ENCODE data around the gene INTS3.

INTS3 gene

DNA sequence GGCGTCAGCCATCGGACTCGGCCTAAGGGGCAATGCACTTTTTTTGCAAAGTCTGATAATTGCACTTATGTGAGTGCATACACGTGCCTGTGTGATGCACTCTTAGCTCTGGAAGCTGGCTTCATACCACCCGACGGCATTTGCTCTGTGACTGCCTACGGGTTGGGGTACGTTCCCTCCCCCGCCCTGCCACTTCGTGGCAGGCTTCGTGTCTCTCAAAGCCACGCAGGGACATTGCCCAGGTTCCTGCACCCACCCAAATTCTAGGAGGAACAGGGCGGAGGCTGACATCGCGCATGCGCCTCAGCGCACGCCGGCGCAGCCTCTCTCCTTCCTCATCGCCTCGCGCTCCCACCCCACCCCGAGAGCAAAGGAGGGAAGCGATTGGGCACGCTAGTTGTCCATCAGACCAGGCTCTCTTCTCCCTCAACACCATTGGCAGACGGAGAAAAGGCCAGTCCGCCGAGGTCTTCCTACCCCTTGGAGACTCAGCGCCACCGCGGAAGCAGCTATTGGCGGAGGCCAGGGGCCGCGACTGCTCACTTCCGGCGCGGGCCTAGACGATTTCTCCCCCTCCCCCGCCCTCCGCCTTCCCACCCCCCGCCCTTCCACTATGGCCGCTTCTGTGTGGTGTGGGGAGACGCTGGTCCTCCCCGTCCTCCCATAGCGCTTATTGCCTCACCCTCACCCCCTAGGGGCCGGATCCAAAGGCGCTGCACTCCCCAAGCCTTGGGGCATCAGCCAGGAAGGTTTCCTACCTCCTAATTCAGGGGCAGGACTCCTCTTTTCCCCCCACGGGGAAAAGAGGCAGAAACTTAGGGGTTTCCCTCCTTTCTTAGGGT, at the start of gene INTS3:
Gene INTS3, plus strand, starts transcription at position 588 of the 842 bp plus-strand sequence. CDS start 585 bp downstream, outside the sequence.
- DNase-seq = peak; percentile 98

GRCh38 chr1:153678519-153679336, 49.1 kb upstream of the INTS3 start, which contains the start of gene NPR1:
NPR1 (plus strand) TSS chr1:153678688; CDS start chr1:153679109, 421 bp downstream.
- DNase-seq = no peak

DNA sequence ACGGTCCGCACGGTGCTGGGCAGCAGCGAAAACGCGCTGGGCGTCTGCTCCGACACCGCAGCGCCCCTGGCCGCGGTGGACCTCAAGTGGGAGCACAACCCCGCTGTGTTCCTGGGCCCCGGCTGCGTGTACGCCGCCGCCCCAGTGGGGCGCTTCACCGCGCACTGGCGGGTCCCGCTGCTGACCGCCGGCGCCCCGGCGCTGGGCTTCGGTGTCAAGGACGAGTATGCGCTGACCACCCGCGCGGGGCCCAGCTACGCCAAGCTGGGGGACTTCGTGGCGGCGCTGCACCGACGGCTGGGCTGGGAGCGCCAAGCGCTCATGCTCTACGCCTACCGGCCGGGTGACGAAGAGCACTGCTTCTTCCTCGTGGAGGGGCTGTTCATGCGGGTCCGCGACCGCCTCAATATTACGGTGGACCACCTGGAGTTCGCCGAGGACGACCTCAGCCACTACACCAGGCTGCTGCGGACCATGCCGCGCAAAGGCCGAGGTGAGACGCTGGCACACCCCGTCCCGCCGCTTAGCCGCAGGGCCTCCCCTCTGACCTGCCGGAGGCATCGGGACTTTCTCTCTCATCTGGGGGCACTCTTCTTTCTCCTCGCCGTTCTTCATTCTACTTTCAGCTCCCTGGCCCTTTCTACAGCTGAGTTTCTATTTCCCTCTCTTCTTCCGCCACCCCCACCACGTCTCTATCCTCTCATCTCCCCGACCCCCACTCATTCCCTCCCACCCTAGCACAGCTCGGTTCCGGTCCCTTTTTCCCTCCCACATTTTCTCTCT, 48.3 kb upstream of the INTS3 start:
- no peak for DNase-seq

DNA sequence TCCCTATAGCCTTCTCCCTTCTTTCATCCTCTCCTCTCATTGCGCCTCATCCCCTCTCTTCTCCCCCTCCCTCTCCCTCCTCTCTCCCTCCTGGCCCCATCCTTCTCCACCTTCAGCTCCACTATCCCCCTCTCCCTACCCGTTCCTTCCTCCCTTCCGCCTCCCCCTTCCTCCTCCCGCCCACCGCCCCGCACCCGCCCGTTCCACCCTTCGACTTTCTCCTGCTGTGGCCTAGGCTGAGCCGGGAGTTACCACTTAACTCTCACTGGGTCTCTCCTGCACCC, 47.8 kb upstream of the INTS3 start:
- DNase-seq = no peak

DNA sequence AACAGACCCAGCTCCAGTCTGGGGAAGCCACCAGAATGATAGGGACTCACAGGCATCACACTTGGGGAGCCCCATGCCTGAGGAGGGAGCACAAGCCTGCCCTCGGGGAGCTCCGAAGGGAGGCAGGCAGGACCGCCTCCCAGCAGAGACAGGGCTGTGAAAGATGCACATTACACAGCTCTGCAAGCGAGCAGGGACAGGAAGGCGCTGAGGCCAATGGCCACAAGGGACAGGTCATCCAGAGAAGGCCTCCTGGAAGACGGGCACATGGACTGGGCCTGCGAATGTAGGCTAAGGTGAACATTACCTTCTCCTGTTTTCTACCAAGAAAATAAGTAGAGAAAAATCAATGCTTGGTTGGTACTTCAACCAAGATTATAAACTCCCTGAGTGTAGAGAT, 45.1 kb upstream of the INTS3 start:
- DNase-seq = no peak

DNA sequence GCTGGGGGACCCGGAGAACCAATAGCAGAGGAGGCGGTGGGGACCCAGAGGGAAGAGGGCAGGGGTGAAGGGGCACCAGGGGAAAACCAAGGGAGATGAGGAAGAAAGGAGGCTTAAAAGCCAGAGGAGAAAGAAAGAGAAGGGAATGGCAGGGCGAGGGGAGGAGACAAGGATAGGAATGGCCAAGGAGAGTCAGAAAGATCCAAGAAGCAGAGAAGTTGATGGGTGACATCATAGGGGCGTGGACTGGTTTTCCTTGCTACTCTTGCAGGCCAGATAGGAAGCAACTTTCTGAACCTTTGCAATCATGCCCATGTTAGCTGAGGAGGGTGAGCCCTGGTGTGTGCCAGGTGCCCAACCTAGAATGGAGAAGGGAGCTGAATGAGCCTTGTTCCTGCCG, 44.0 kb upstream of the INTS3 start:
- DNase-seq = no peak

GRCh38 chr1:153684892-153685291, 43.0 kb upstream of the INTS3 start:
- no peak for DNase-seq

- no peak for DNase-seq
These were observed 42.1 kb upstream of the INTS3 start for GRCh38 chr1:153685544-153686340.

GRCh38 chr1:153687346-153688125, 40.3 kb upstream of the INTS3 start:
- no peak for DNase-seq

- DNase-seq = no peak
These were observed 39.6 kb upstream of the INTS3 start for GRCh38 chr1:153688276-153688675.

DNA sequence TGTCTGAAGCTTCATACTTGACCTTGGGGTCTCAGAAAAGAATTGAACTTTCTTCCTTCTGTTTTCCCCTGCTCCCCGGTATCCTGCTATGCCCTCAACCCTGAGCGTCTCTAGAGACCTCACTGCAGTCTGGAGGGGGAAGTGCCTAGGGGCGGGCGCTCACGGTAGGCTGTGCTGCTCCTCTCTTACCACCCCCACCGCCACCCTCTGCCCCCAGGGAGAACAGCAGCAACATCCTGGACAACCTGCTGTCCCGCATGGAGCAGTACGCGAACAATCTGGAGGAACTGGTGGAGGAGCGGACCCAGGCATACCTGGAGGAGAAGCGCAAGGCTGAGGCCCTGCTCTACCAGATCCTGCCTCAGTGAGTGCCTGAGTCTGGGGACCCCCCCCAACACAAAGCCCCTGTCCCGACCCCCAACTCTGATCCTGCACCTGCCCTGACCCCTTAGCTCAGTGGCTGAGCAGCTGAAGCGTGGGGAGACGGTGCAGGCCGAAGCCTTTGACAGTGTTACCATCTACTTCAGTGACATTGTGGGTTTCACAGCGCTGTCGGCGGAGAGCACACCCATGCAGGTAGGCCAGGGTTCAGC, 39.0 kb upstream of the INTS3 start:
- no peak for DNase-seq

- no peak for DNase-seq
These were observed 34.4 kb upstream of the INTS3 start for GRCh38 chr1:153693466-153693865.

DNA sequence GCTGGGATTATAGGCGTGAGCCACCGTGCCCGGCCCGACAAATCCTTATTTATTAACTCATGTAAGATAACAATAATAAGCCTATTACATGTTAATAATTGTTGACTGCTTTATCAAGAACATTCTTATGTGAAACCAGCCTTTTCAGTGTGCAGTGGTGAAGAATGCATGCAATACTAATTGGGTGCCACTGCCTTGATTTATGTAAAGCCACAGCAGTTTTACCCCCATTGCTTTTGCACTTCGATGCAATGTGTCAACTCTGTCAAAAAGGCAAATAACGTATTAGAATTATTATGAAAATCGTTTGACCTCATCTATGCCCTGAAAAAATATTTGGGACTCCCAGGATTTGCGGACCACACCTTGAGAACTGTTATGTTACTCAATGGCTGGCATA, 31.1 kb upstream of the INTS3 start:
- no peak for DNase-seq

GRCh38 chr1:153697191-153698019, 30.4 kb upstream of the INTS3 start:
- DNase-seq = no peak

DNA sequence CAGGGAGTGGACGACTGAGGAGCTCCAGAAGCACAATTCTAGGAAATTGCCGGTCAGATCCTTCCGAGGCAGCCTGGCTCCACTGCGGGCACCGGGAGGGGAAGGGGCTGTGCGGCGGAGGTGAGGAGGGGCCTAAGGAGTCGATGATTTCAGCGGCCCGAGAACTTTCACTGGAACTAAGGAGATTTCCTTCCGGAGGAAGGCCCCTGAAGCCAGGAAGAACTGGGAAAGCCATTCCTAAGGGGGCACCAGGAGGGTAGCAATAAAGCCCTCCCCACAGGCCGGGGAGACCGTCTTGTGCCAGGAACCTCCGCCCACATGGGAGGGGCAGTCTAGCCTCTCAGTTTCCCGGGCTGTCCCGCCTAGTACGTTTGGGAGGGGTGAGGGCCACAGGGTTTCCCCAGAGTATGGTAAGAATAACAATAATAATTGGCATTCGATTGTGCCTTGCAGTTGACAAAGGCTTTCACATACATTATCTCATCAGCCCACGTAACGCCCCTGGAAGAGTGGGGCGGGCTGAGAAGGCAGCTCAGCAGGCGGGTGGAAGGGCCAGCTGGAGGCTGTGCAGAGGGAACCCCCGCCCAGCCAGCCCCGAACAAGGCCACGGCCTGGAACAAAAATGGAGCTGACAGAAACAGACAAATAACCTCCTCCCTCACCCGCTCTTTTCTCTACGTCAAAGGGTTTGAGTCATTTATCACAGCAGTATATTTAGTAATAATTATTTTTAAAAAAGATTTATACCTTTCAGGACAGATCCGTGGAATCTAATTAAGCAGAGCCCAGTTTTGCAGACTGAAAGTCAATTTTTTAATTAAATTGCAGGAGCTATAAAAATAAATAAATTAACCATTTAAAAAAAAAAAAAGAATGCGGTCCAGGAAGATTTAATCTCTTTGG, 29.6 kb upstream of the INTS3 start:
- no peak for DNase-seq

GRCh38 chr1:153698923-153699714, 28.7 kb upstream of the INTS3 start:
- no peak for DNase-seq

- no peak for DNase-seq
These were observed 28.1 kb upstream of the INTS3 start for GRCh38 chr1:153699768-153700167.

- DNase-seq = no peak
These were observed 22.4 kb upstream of the INTS3 start for GRCh38 chr1:153705484-153705883.
